ENCODE results near the gene HVCN1.
A peak's percentile ranks its signal among the peaks of the same experiment; 100 is the strongest.

Gene HVCN1

GRCh38 chr12:110699591-110700445 lies 10.9 kb upstream of the HVCN1 start:
- no peak for DNase-seq (ENCODE audit: low read depth in 2 of 2)

GRCh38 chr12:110698171-110698902 lies 9.4 kb upstream of the HVCN1 start:
- DNase-seq (ENCODE audit: low read depth in 2 of 2): peak; percentile 34 to 38

- no peak for DNase-seq (ENCODE audit: low read depth in 2 of 2)
These were observed 8.3 kb upstream of the HVCN1 start for GRCh38 chr12:110697236-110697635.

GRCh38 chr12:110696283-110696682 lies 7.4 kb upstream of the HVCN1 start:
- no peak for DNase-seq (ENCODE audit: low read depth in 2 of 2)

GRCh38 chr12:110694330-110694901 lies 5.5 kb upstream of the HVCN1 start:
- no peak for DNase-seq (ENCODE audit: low read depth in 2 of 2)

DNA sequence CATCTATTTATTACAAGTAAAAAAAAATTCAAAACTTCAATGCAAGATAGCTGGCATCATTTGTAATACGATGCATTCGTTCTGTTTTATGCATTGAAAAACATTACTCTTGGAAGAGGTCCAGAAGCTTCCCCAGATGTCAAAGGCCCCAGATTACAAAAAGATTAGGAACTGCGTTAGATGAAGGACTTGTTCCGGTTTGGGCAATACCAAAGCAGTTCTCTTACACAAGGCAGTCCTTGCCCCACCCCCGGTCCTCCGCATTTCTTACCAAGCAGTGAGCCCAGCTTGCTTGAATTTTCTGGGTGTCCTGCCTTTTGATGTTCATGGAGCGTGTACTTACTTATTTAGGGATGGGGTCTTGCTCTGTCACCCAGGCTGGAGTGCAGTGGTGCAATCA lies 4.8 kb upstream of the HVCN1 start:
- DNase-seq (ENCODE audit: low read depth in 2 of 2): no peak

DNA sequence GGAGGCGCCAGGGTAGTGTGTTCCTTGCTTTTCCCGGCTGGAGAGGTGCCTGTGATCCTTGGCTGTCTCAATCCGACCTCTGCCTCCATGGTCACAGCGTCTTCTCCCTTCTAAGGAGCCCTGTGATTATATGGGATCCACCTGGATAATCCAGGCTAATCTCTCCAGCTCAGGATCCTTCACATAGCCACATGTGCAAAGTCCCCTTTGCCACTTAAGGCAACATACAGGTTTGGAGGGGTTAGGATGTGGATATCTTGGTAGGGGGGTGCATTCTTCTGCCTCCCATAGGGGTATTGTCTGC lies 1.2 kb upstream of the HVCN1 start:
- no peak for DNase-seq (ENCODE audit: low read depth in 2 of 2)

- no peak for DNase-seq (ENCODE audit: low read depth in 2 of 2)
These were observed 589 bp upstream of the HVCN1 start for GRCh38 chr12:110689281-110690126.

GRCh38 chr12:110687396-110688169 lies 1.3 kb downstream of the HVCN1 start:
- DNase-seq (ENCODE audit: low read depth in 2 of 2): no peak

GRCh38 chr12:110686294-110686903 lies 2.5 kb downstream of the HVCN1 start:
- DNase-seq (ENCODE audit: low read depth in 2 of 2): no peak

- no peak for DNase-seq (ENCODE audit: low read depth in 2 of 2)
These were observed 4.5 kb downstream of the HVCN1 start for GRCh38 chr12:110684312-110684836.

DNA sequence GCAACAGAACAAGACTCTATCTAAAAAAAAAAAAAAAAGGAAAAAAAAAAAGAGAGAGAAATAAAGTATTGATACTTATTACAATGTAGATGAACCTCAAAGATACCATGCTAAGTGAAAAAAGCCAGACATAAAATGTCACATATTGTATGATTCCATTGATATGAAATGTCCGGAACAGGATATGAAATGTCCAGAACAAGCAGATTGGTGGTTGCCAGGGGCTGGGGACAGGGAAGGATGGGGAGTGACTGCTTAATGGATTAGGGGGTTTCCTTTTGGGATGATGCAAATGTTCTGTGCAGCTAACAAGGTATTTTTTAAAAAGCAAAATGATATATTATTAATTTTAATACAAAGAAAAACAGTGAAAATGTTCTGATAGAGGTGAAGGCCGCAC lies 5.0 kb downstream of the HVCN1 start:
- no peak for DNase-seq (ENCODE audit: low read depth in 2 of 2)

DNA sequence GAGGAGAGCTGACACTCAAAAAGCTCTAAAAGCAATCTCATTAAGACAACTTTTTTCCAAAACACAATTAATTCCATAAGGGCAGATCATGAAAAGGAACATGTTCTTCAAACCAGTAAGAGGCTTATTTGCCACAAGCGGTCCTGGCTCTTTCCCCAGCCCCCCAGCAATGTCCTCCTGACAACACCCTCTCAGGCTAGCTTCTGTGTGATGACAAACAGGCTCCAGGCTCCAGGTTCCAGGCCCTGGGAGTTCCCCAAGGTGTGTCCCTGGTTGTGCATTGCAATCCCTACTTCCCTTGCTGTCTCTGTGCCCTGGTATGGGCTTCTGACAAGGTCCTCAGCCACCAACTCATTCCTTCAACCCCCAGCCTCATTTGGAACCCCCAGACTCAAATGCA lies 8.9 kb downstream of the HVCN1 start:
- no peak for DNase-seq (ENCODE audit: low read depth in 2 of 2)

DNA sequence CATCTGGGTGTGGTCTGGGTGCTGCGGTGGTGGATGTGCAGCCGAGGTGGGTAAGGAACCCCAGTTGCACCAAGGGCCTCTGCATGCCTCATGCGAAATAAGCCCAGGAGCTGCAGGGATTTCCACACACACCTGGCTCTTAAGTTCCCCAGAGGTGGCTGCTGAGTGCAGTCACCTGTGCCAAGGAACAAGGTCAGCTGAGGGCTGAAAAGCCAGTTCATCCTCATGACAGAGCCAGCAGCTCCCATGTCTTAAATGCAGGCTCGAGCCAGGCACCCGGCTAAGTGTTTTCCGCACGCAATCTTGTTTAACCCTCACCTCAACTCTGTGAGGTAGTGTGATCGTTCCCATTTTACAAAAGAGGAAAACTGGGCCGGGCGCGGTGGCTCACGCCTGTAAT lies 9.7 kb downstream of the HVCN1 start:
- DNase-seq (ENCODE audit: low read depth in 2 of 2): no peak

- DNase-seq (ENCODE audit: low read depth in 2 of 2): no peak
These were observed 10.9 kb downstream of the HVCN1 start for GRCh38 chr12:110677982-110678381.

GRCh38 chr12:110677206-110677911 lies 11.6 kb downstream of the HVCN1 start:
- no peak for DNase-seq (ENCODE audit: low read depth in 2 of 2)

- no peak for DNase-seq (ENCODE audit: low read depth in 2 of 2)
These were observed 12.7 kb downstream of the HVCN1 start for GRCh38 chr12:110676171-110676570.

GRCh38 chr12:110670161-110670701 lies 18.7 kb downstream of the HVCN1 start:
- DNase-seq (ENCODE audit: low read depth in 2 of 2): no peak

DNA sequence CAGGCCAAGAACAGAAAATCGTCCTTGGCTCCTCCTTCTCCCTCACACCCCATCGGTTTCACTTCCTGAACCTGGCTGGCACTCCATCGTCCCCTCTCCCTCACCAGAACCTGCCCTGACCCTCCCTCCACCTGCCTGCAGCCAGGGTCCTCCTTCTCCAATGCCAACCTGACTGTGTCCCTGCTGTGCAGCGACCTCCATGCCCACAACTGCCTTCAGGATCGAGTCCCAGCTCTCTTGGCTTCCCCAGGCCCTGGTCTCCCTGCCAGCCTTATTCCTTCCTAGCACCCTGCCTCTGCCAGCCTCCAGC lies 19.8 kb downstream of the HVCN1 start:
- no peak for DNase-seq (ENCODE audit: low read depth in 2 of 2)
